Measurements from ENCODE around the gene ARL14. TPM values are rescaled to one million over a fixed set of nuclear protein-coding genes. Genes with fewer than 3 reads are reported as not detected.

The ARL14 gene
- total RNA-seq, 2 experiments from 2014 or later, result not detected

DNA sequence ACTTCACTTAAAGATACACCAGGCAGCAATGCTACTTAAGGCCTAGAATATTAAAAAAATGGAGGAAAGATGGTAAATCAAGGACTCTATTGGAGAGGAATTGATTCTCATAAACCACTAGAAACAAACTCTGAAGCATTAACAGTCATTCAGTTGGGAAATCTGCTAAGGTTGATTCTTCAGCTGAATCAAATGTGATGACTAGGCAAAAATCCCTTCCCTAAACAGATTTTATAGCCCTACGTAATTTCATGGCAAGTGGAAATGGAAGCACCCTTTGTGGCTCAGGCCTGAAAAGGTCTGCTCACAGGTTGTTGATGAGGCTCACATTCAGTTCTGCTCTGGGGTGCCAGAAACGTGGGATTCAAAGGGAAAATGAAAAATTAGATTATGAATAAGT, 38.8 kb upstream of the ARL14 start:
- no peaks in the 10 kb centered on the region for H4K20me1 ChIP-seq (ENCODE audit: insufficient read depth, low read length)
- H3K79me2 ChIP-seq (ENCODE audit: insufficient read depth, low read depth, low read length), result no peaks in the 10 kb centered on the region
- no peaks in the 10 kb centered on the region for H3K9me3 ChIP-seq (ENCODE audit: low read length)
- H3K4me3 ChIP-seq (ENCODE audit: low read depth, low read length, poor library complexity, severe bottlenecking), result no peak overlapping the region
- no peaks in the 10 kb centered on the region for H3K4me1 ChIP-seq (ENCODE audit: insufficient read depth, low read length, poor library complexity, severe bottlenecking)
- ChIA-PET POLR2A (no interaction called here), CTCF (ENCODE audit: unreplicated experiment) (no interaction called here)
- H3K9me2 ChIP-seq (ENCODE audit: insufficient read depth, low read length), result no peaks in the 10 kb centered on the region
- H2AFZ ChIP-seq (ENCODE audit: low read length), result no peak overlapping the region
- TF ChIP-seq EZH2phosphoT487 (IDR thresholded peaks at IDR 0.05; ENCODE audit: borderline replicate concordance, low read depth, low read length), result no peak
- TF ChIP-seq, protein P1, sequence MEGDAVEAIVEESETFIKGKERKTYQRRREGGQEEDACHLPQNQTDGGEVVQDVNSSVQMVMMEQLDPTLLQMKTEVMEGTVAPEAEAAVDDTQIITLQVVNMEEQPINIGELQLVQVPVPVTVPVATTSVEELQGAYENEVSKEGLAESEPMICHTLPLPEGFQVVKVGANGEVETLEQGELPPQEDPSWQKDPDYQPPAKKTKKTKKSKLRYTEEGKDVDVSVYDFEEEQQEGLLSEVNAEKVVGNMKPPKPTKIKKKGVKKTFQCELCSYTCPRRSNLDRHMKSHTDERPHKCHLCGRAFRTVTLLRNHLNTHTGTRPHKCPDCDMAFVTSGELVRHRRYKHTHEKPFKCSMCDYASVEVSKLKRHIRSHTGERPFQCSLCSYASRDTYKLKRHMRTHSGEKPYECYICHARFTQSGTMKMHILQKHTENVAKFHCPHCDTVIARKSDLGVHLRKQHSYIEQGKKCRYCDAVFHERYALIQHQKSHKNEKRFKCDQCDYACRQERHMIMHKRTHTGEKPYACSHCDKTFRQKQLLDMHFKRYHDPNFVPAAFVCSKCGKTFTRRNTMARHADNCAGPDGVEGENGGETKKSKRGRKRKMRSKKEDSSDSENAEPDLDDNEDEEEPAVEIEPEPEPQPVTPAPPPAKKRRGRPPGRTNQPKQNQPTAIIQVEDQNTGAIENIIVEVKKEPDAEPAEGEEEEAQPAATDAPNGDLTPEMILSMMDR (conservative IDR thresholded peaks at IDR 0.05; ENCODE audit: low read length), result no peak
- H3K27ac ChIP-seq (ENCODE audit: low read depth, low read length, poor library complexity, severe bottlenecking), result no peak overlapping the region
- no peaks in the 10 kb centered on the region for H3K36me3 ChIP-seq (ENCODE audit: insufficient read depth, low read length)
- DNase-seq (ENCODE audit: low spot score), result no peak
- no TSS peak for BruUV-seq (replicated peaks)
- intact Hi-C loops (cut with micrococcal nuclease; ENCODE audit: unreplicated experiment), result no loop called here
- no peak overlapping the region for H3K4me2 ChIP-seq (ENCODE audit: low read length)

GRCh38 chr3:160641665-160642309, 35.2 kb upstream of the ARL14 start:
- CTCF ChIA-PET (ENCODE audit: unreplicated experiment), result no interaction called here

GRCh38 chr3:160643994-160644393, 33.0 kb upstream of the ARL14 start:
- no peaks in the 10 kb centered on the region for H3K9me2 ChIP-seq (ENCODE audit: insufficient read depth, low read length)
- intact Hi-C loops (cut with micrococcal nuclease; ENCODE audit: unreplicated experiment), result no loop called here
- BruUV-seq (replicated peaks), result no TSS peak

More at GRCh38 chr3:160641665-160642309, 35.2 kb upstream of the ARL14 start:
- Histone ChIP-seq H3K4me1 (ENCODE audit: insufficient read depth, low read length, poor library complexity, severe bottlenecking) (no peaks in the 10 kb centered on the region), H2AFZ (ENCODE audit: low read length) (no peak overlapping the region), H3K4me2 (ENCODE audit: low read length) (no peak overlapping the region), H3K27ac (ENCODE audit: low read depth, low read length, poor library complexity, severe bottlenecking) (no peak overlapping the region), H4K20me1 (ENCODE audit: insufficient read depth, low read length) (no peaks in the 10 kb centered on the region), H3K4me3 (ENCODE audit: low read depth, low read length, poor library complexity, severe bottlenecking) (no peak overlapping the region), H3K79me2 (ENCODE audit: insufficient read depth, low read depth, low read length) (no peaks in the 10 kb centered on the region), H3K9me2 (ENCODE audit: insufficient read depth, low read length) (no peaks in the 10 kb centered on the region), H3K9me3 (ENCODE audit: low read length) (no peaks in the 10 kb centered on the region), H3K36me3 (ENCODE audit: insufficient read depth, low read length) (no peaks in the 10 kb centered on the region)
- POLR2A ChIA-PET, result no interaction called here
- TF ChIP-seq EZH2phosphoT487 (IDR thresholded peaks at IDR 0.05; ENCODE audit: borderline replicate concordance, low read depth, low read length), result no peak
- TF ChIP-seq, protein P1 (conservative IDR thresholded peaks at IDR 0.05; ENCODE audit: low read length), result no peak
- DNase-seq (ENCODE audit: low spot score), result no peak
- intact Hi-C loops (cut with micrococcal nuclease; ENCODE audit: unreplicated experiment), result no loop called here
- BruUV-seq (replicated peaks), result no TSS peak

More at GRCh38 chr3:160643994-160644393, 33.0 kb upstream of the ARL14 start:
- POLR2A ChIA-PET, result interaction anchor here (0.7 kb wide), 1 partner anchor 569 kb away, joined by 3 read pairs; no protein-coding TSS in a partner anchor
- Histone ChIP-seq H3K4me2 (ENCODE audit: low read length) (no peak overlapping the region), H4K20me1 (ENCODE audit: insufficient read depth, low read length) (no peaks in the 10 kb centered on the region), H3K4me1 (ENCODE audit: insufficient read depth, low read length, poor library complexity, severe bottlenecking) (no peaks in the 10 kb centered on the region), H2AFZ (ENCODE audit: low read length) (no peak overlapping the region), H3K27ac (ENCODE audit: low read depth, low read length, poor library complexity, severe bottlenecking) (no peak overlapping the region), H3K4me3 (ENCODE audit: low read depth, low read length, poor library complexity, severe bottlenecking) (no peak overlapping the region), H3K79me2 (ENCODE audit: insufficient read depth, low read depth, low read length) (no peaks in the 10 kb centered on the region), H3K9me3 (ENCODE audit: low read length) (no peaks in the 10 kb centered on the region), H3K36me3 (ENCODE audit: insufficient read depth, low read length) (no peaks in the 10 kb centered on the region)
- peak; percentile 2 for DNase-seq (ENCODE audit: low spot score)
- CTCF ChIA-PET (ENCODE audit: unreplicated experiment), result no interaction called here
- TF ChIP-seq, protein P1 (conservative IDR thresholded peaks at IDR 0.05; ENCODE audit: low read length), result peak; percentile 49; the same call in 1 of the 2 replicates
- no peak for TF ChIP-seq EZH2phosphoT487 (IDR thresholded peaks at IDR 0.05; ENCODE audit: borderline replicate concordance, low read depth, low read length)
